ENCODE data around the gene HMBS.
"Not testable (repeated sequence)": the region's sequence is repeated elsewhere in the genome, so short reads cannot be mapped to it uniquely, and the experiment has no call there.

GRCh38 chr11:119059128-119059527, 25.6 kb upstream of the HMBS start:
- not testable (repeated sequence) for TF ChIP-seq POLR2A, CTCF (IDR thresholded peaks at IDR 0.05)
